Measurements from ENCODE around the gene CD34. TPM values are rescaled to one million over a fixed set of nuclear protein-coding genes. Genes with fewer than 3 reads are reported as not detected.

CD34 gene
- total RNA-seq: 0.53 and 1.5 TPM in 2 replicates

GRCh38 chr1:207910591-207911354, at the start of gene CD34:
Gene CD34 (minus strand): TSS chr1:207911125. CDS start chr1:207911080, 45 bp downstream.

Other genes starting within 250 kb of the CD34 start
- gene CD46, start 159.1 kb downstream of the CD34 start, total RNA-seq: 111 and 149 TPM in 2 replicates